OCI-LY3 (cell line): ENCODE data around the gene NDUFS6.

ENCODE experiments used
- H2AFZ ChIP-seq: fragments of 200-600, 300-600 bp; shearing (Covaris generic); 2 replicates; pipeline ENCODE4 v1.6.0; 2014; ENCODE audit warnings: antibody characterized with exemption, low read depth, low read length
- H3K27ac ChIP-seq: fragments of 200-600, 300-600 bp; sonication (generic); 2 replicates; pipeline ENCODE4 v1.5.1; 2014; ENCODE audit warnings: mild to moderate bottlenecking, low read length, moderate library complexity, mixed read lengths
- H3K27me3 ChIP-seq: fragments of 200-600, 300-600 bp; sonication (generic); 2 replicates; pipeline ENCODE4 v1.6.1; 2014; ENCODE audit warnings: low read depth, low read length, mixed read lengths
- H3K36me3 ChIP-seq: fragments of 200-600, 300-600 bp; sonication (generic); replicated peaks from 2 replicates; pipeline ENCODE3; 2014; ENCODE audit warnings: low read depth, low read length, mixed read lengths
- H3K4me1 ChIP-seq: fragments of 300-600, 200-600 bp; sonication (generic); 2 replicates; pipeline ENCODE4 v1.6.1; 2014; ENCODE audit warnings: low read length, mixed read lengths
- H3K4me2 ChIP-seq: fragments of 200-600, 300-600 bp; sonication (generic); 2 replicates; pipeline ENCODE4 v1.6.1; 2014; ENCODE audit warnings: low read length, mixed read lengths
- H3K4me3 ChIP-seq: fragments of 300-600, 200-600 bp; sonication (generic); 2 replicates; pipeline ENCODE4 v1.5.1; 2014; ENCODE audit warnings: antibody characterized with exemption, mild to moderate bottlenecking, low read length, moderate library complexity
- H3K79me2 ChIP-seq: fragments of 300-600, 200-600 bp; shearing (Covaris generic); 2 replicates; pipeline ENCODE4 v1.6.1; 2014; ENCODE audit warnings: mild to moderate bottlenecking, low read length, mixed read lengths
- H3K9ac ChIP-seq: fragments of 300-600, 200-600 bp; shearing (Covaris generic); 2 replicates; pipeline ENCODE4 v1.6.0; 2014; ENCODE audit warnings: mild to moderate bottlenecking, low read length, moderate library complexity
- H3K9me3 ChIP-seq: fragments of 200-600, 300-600 bp; shearing (Covaris generic); 2 replicates; pipeline ENCODE4 v1.6.1; 2014; ENCODE audit warnings: low read length, mixed read lengths; ENCODE audit not compliant: insufficient read depth
- H4K20me1 ChIP-seq: fragments of 200-600, 300-600 bp; sonication (generic); 2 replicates; pipeline ENCODE4 v1.6.1; 2016; ENCODE audit warnings: low read length, mixed read lengths; ENCODE audit not compliant: insufficient read depth
- EZH2phosphoT487 ChIP-seq: fragments of 200-600 bp; shearing (Covaris generic); IDR thresholded peaks from 2 replicates; pipeline ENCODE4 v1.6.1; 2018; ENCODE audit warnings: antibody characterized with exemption, mixed run types, low read depth
- TF ChIP-seq, protein P1 (sequence below): fragments of 200-600, 300-600 bp; sonication (generic); IDR thresholded peaks from 2 replicates; pipeline ENCODE4 v1.5.1; 2014; ENCODE audit warnings: antibody characterized with exemption, low read length, low read depth

NDUFS6 gene

DNA sequence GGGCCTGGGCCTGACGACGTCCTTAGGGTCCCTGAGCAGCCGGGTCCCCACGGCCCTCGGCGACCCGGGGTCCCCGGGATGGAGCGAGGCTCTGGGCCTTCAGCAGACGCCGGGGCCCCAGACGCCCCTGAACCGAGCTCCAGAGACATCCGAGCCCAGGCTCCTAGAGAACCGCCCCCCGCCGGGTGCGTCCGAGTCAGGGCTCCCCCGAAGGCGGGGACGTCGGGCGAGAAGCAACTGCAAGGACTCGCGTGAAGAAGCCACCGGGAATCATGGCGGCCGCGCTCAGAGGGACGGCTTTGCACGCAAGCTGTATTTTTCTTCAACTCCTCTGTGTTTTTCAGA, 56.0 kb downstream of the NDUFS6 start:
- Histone ChIP-seq H2AFZ (no peak overlapping the region), H3K36me3 (no peaks in the 10 kb centered on the region), H3K27me3 (no peaks in the 10 kb centered on the region), H3K4me3 (no peak overlapping the region), H3K79me2 (no peaks in the 10 kb centered on the region), H3K4me1 (no peaks in the 10 kb centered on the region), H3K9ac (no peak overlapping the region), H4K20me1 (no peaks in the 10 kb centered on the region), H3K27ac (no peak overlapping the region), H3K4me2 (no peak overlapping the region), H3K9me3 (no peaks in the 10 kb centered on the region)
- TF ChIP-seq, protein P1, sequence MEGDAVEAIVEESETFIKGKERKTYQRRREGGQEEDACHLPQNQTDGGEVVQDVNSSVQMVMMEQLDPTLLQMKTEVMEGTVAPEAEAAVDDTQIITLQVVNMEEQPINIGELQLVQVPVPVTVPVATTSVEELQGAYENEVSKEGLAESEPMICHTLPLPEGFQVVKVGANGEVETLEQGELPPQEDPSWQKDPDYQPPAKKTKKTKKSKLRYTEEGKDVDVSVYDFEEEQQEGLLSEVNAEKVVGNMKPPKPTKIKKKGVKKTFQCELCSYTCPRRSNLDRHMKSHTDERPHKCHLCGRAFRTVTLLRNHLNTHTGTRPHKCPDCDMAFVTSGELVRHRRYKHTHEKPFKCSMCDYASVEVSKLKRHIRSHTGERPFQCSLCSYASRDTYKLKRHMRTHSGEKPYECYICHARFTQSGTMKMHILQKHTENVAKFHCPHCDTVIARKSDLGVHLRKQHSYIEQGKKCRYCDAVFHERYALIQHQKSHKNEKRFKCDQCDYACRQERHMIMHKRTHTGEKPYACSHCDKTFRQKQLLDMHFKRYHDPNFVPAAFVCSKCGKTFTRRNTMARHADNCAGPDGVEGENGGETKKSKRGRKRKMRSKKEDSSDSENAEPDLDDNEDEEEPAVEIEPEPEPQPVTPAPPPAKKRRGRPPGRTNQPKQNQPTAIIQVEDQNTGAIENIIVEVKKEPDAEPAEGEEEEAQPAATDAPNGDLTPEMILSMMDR, result no peak
- TF ChIP-seq EZH2phosphoT487, result no peak

DNA sequence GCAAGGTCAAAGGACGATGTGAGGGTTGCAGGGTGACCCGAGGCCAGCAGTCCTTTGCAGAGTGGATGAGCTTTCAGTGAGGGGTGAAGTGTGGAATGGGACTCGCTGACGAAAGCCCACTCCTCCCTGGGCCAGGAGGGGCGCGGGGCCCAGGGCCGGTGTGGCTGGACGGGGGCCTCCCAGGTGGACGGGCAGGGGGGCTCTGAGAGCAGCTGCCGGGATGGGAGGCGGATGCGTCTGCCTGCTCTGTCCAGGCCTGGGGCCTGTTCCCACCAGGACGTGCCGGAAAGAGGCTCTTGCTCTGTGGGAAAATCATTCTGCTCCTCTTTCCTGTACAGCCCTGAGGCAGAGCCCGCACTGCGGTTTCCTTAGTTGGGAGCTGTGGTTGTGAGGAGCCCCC, 57.2 kb downstream of the NDUFS6 start:
- Histone ChIP-seq H3K9ac (no peak overlapping the region), H3K4me1 (no peaks in the 10 kb centered on the region), H3K9me3 (no peaks in the 10 kb centered on the region), H3K79me2 (no peaks in the 10 kb centered on the region), H2AFZ (no peak overlapping the region), H3K4me3 (no peak overlapping the region), H4K20me1 (no peaks in the 10 kb centered on the region), H3K36me3 (no peaks in the 10 kb centered on the region), H3K27me3 (no peaks in the 10 kb centered on the region), H3K27ac (no peak overlapping the region), H3K4me2 (no peak overlapping the region)
- TF ChIP-seq EZH2phosphoT487, result no peak
- TF ChIP-seq, protein P1, result no peak

DNA sequence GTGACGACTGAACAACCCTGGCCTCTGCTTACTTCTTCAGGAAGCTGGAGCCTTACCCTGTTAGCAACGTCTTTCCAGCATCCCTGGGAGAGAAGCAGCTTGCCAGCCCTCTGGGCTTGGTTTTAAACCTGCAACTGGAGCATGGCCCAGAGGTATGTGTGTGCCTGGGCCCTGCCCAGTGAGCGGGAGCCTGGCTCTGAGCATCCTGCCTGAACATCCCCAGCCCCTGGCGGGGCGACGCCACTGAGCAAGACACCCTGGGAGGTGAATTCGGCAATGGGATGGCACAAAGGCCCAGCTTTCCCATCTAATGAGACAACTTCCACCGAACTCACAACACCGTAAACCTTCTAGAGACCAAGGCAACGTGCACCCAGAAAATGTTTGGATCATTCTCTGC, 57.9 kb downstream of the NDUFS6 start:
- H4K20me1 ChIP-seq, result no peaks in the 10 kb centered on the region
- no peaks in the 10 kb centered on the region for H3K36me3 ChIP-seq
- no peaks in the 10 kb centered on the region for H3K4me1 ChIP-seq

DNA sequence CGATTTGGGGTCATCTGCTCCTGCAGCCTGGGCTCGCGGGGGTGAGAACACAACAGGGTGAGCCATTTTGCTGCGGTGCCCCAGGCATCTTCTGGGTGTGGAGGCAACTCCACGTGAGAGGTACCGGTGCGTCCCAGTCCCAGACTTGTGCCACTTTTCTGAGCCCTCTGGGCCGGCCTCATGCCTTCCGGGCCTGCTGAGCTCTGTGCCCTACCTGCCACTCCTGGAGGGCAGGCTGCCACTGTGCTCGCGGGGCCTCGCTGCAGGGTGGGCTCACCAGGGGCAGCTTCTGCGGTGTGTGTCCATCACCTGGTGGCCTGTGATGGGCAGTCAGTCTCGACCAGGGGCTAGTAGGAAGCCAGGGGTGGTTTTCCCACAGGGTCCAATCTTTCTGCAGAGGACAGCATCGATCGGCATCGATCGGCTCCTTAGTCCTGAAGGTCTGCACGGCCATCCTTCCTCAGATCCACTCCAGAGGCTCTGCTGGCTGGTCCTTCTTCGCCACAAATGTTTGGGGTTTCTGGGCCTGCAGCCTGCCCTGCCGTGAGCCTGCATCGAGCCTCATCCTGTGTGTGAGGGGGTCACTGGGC, 58.9 kb downstream of the NDUFS6 start:
- H3K79me2 ChIP-seq, result no peaks in the 10 kb centered on the region
- no peaks in the 10 kb centered on the region for H3K9me3 ChIP-seq
- TF ChIP-seq EZH2phosphoT487, result no peak
- TF ChIP-seq, protein P1, result no peak
- no peaks in the 10 kb centered on the region for H3K4me1 ChIP-seq
- H3K27me3 ChIP-seq, result no peaks in the 10 kb centered on the region
- no peak overlapping the region for H3K4me3 ChIP-seq
- H4K20me1 ChIP-seq, result no peaks in the 10 kb centered on the region
- no peaks in the 10 kb centered on the region for H3K36me3 ChIP-seq
- H3K9ac ChIP-seq, result no peak overlapping the region
- H2AFZ ChIP-seq, result no peak overlapping the region
- H3K4me2 ChIP-seq, result no peak overlapping the region
- H3K27ac ChIP-seq, result no peak overlapping the region

More for the DNA sequence above, 57.9 kb downstream of the NDUFS6 start:
- TF ChIP-seq, protein P1, result no peak
- no peak for TF ChIP-seq EZH2phosphoT487
- H3K9ac ChIP-seq, result no peak overlapping the region
- no peak overlapping the region for H3K27ac ChIP-seq
- no peaks in the 10 kb centered on the region for H3K79me2 ChIP-seq
- no peak overlapping the region for H2AFZ ChIP-seq
- H3K27me3 ChIP-seq, result no peaks in the 10 kb centered on the region
- no peaks in the 10 kb centered on the region for H3K9me3 ChIP-seq
- no peak overlapping the region for H3K4me2 ChIP-seq
- H3K4me3 ChIP-seq, result no peak overlapping the region
